ENCODE measurements around the gene LRRC9. TPM values are rescaled to one million over a fixed set of nuclear protein-coding genes. Genes with fewer than 3 reads are reported as not detected.
"Not testable (repeated sequence)": the region's sequence is repeated elsewhere in the genome, so short reads cannot be mapped to it uniquely, and the experiment has no call there.

LRRC9 gene
- total RNA-seq, 1 donor, result not detected

DNA sequence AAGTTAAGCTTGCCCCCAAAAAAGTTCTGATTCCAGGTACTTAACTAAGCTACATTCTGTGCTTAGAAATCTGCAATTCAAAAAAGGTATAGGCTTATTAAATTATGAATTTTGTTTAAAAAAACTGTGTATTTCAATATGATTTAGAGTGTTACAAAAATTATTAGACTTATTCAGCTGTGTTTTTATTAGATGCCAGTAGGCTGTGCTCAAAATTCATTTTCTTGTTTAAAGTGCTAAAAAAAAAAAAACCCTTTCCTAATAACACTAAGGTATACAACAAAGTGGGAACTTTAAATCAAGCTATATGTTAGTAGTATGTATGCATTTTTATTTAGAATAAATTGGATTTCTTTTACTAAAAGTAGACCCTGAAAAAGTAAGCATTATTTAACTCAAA is 25.0 kb downstream of the LRRC9 start:
- DNase-seq (ENCODE audit: low read depth in 2 of 3, low spot score in 2 of 3), result no peak

- not testable (repeated sequence) for DNase-seq (ENCODE audit: low read depth in 2 of 3, low spot score in 2 of 3)
Measured at GRCh38 chr14:59952141-59952540, 32.2 kb downstream of the LRRC9 start.

GRCh38 chr14:59957890-59958289 is 37.9 kb downstream of the LRRC9 start:
- DNase-seq (ENCODE audit: low read depth in 2 of 3, low spot score in 2 of 3), result not testable (repeated sequence)

DNA sequence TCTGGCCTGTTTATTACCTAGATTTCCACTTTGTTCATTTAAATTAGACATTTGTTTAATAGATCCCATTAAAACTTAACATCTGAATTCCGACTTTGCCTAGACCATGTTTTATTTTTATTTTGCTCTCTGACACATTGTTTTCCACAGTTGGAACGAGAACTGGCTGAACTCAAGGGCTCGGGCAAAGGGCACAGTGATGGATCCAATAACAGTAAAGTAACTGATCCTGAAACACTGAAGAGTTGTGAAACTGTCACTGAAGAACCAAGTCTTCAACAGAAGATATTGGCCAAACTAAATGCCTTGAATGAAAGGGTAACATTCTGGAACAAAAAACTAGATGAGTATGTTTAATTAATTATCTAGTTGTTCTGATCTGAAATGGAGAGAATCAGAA is 39.7 kb downstream of the LRRC9 start:
- no peak for DNase-seq (ENCODE audit: low read depth in 2 of 3, low spot score in 2 of 3)

GRCh38 chr14:59961518-59962062 is 41.6 kb downstream of the LRRC9 start:
- no peak for DNase-seq (ENCODE audit: low read depth in 2 of 3, low spot score in 2 of 3)

DNA sequence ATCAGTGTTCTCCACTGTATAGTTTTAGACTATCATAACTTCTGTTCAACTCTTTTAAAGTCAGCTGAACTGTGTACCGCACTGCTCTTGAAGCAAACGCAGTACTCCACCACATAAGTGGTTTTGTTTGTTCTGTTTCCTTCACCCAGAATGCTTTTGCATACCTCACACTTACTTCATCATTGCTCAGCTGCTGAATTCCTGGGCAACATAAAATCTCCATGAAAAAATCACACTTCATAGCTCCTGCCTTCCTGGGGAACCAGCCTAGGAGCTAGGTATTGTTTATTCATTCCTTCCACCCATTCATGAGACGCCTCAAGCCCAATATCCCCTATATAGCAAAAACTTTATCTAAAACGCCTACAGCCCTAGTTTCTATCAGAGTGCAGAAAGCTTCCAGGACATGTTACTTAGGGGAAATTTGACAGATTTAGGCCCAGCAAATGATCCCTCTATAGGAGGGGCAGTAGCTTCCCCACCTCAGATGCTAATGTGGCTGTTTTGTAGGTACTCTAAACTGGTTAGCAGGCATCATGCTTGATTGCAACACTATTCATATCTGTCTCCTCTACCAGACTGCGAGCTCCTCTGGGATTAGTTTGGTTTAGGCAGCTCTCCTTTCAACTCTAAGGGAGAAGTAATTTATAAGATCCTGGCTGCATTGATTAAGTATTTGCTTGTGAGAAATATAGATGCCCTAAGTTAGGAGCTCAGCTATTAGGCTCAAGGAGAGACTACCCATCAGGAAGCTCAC is 44.5 kb downstream of the LRRC9 start:
- DNase-seq (ENCODE audit: low read depth in 2 of 3, low spot score in 2 of 3), result peak in 1 of 3 donors; percentile 1

GRCh38 chr14:59969319-59969718 is 49.4 kb downstream of the LRRC9 start:
- DNase-seq (ENCODE audit: low read depth in 2 of 3, low spot score in 2 of 3), result no peak

DNA sequence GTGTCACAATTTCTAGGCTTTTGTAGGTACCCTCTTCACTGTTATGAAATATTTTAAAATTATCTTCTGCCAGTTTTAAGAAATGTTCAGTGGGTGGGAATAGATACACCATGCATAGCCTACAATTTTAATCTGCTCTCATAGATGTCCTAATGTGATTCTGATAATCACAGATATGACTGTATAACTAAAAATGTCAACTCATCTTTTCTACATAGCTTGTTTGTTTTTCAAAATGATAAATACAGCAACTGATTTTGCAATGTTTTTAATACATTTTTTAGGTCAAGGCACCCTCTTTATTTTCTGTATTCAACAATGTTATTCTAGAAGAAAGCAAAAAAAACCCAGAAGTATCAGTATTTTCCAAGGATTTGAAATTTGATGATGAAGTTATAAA is 61.6 kb downstream of the LRRC9 start:
- no peak for DNase-seq (ENCODE audit: low read depth in 2 of 3, low spot score in 2 of 3)

DNA sequence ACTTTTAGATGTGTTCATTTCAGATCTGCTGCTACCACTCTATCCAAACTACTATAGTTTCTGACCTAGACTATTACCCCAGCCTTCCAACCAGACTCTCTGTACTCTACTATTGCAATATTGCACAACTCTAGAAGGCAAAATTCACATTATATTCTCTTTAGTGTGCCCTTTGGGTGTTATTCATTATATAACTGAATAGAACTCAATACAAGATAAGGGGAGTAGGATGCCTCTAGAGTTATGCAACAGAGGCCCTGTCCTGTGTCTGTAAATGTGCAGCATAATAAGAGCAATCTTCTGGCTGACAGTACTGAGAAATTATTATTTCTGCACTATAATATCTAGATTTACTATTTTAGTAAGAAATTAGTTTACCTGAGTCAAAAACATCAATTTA is 63.1 kb downstream of the LRRC9 start:
- no peak for DNase-seq (ENCODE audit: low read depth in 2 of 3, low spot score in 2 of 3)

DNA sequence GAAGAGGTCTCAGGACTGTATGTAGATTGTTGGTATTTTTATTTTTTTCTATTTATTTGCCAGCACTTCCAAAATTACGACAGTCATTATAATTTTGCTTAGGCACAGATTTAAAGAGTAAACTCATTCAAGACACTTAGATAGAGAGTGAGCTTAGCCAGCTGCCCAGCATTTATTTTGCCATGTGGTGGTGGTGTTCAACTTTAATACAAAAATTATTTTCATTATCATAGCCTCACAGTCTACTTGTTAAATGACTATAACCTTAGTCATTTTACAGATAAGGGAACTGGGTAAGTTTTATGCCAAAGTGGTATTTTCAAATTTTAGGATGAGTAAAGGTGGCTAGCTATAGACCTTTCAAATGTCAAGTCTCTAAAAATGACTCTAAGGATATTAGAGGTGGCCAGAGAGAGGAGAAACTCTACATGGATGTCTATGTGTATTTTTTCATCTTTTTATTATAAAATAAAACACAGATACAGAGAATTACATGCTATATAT is 66.7 kb downstream of the LRRC9 start:
- DNase-seq (ENCODE audit: low read depth in 2 of 3, low spot score in 2 of 3), result no peak

GRCh38 chr14:59997449-59997848 is 77.5 kb downstream of the LRRC9 start:
- DNase-seq (ENCODE audit: low read depth in 2 of 3, low spot score in 2 of 3), result no peak

GRCh38 chr14:59997966-59998365 is 78.0 kb downstream of the LRRC9 start:
- no peak for DNase-seq (ENCODE audit: low read depth in 2 of 3, low spot score in 2 of 3)

DNA sequence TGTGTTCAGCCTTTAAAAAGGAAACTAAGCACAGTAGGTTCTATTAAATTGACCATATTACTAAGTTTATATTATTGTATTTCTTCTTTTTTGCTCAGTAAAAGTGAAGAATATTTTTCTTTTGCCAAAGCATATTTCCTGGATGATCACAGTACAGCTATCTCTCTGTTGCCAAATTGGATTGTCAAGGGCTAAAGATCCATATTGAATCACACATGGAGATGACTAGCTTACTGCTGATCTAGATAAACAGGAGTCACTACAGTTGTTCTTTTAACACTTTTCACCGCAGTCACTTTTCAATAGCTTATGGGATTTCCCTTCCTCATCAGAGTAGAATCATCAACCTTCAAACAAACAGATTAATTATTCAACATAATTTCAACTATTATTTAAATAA is 78.6 kb downstream of the LRRC9 start:
- no peak for DNase-seq (ENCODE audit: low read depth in 2 of 3, low spot score in 2 of 3)

- DNase-seq (ENCODE audit: low read depth in 2 of 3, low spot score in 2 of 3), result no peak
Measured at GRCh38 chr14:60002819-60003492, 83.0 kb downstream of the LRRC9 start.

GRCh38 chr14:60003991-60004390 is 84.0 kb downstream of the LRRC9 start:
- DNase-seq (ENCODE audit: low read depth in 2 of 3, low spot score in 2 of 3), result no peak

- DNase-seq (ENCODE audit: low read depth in 2 of 3, low spot score in 2 of 3), result no peak
Measured at GRCh38 chr14:60008042-60008441, 88.1 kb downstream of the LRRC9 start.

- not testable (repeated sequence) for DNase-seq (ENCODE audit: low read depth in 2 of 3, low spot score in 2 of 3)
Measured at GRCh38 chr14:60010263-60010662, 90.3 kb downstream of the LRRC9 start.

DNA sequence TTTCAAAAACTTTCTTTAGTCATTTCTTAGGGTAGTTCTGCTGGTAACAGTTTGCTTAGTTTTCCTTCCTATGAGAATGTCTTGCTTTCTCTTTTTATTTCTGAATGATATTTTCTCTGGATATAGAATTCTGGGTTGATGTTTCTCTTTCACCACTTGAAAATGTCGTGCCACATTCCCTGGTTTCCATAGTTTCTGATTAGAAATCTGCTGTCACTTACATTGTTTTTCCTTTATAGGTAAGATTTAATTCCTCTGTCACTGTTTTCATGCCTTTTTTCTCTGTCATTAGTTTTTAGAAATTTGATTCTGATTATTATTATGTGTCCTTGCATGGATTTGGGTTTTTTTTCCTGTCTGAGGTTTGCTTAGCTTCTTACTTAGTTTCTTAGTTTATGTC is 94.5 kb downstream of the LRRC9 start:
- peak in 1 of 3 donors; percentile 2 for DNase-seq (ENCODE audit: low read depth in 2 of 3, low spot score in 2 of 3)

DNA sequence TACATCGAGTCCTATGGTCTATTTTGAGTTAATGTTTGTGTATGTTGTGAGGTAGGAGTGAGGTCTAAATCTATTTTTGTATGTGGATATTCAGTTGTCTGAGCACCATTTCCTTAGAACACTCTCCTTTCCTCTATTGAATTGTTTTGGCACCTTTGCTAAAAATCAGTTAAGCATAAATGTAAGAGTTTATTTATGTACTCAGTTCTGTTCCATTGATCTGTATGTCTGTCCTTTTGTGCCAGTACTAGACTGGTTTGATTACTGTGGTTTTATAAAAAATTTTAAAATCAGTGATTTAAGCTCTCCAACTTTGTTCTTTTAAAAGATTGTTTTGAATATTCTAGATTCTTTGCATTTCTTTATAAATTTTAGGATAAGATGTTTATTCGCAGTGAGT is 101.7 kb downstream of the LRRC9 start:
- no peak for DNase-seq (ENCODE audit: low read depth in 2 of 3, low spot score in 2 of 3)

DNA sequence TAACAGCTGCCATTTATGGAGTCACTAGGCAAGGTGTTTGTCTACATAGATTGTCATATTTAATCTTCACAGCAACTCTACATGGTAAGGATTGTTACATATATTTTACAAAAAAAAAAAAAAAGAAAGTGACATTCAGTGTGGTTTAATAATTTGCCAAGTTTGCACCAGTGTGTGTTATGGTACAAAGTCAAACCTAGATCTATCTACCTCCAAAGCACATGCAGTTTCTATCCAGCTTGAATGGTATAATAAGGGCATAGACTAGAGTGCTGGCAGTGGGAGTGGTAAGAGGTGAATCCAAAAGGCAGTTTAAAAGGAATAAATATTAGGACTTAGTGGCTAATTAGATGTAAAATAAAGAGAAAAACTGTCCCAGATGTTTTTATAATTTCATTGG is 105.6 kb downstream of the LRRC9 start:
- no peak for DNase-seq (ENCODE audit: low read depth in 2 of 3, low spot score in 2 of 3)

- no peak for DNase-seq (ENCODE audit: low read depth in 2 of 3, low spot score in 2 of 3)
Measured at GRCh38 chr14:60035177-60035576, 115.2 kb downstream of the LRRC9 start.

- DNase-seq (ENCODE audit: low read depth in 2 of 3, low spot score in 2 of 3), result not testable (repeated sequence)
Measured at GRCh38 chr14:60047976-60048375, 128.0 kb downstream of the LRRC9 start.
